Activated CD4-positive, alpha-beta T cell treated with anti-CD3 and anti-CD28 coated beads, Interleukin-2, amount 50 U/mL, for 1 hour (primary cell): ENCODE results near the gene IFIT1.
"Not testable (repeated sequence)": the region's sequence is repeated elsewhere in the genome, so short reads cannot be mapped to it uniquely, and the experiment has no call there.

Experiments used
- DNase-seq: peaks from one replicate; pipeline ENCODE4 v3.0.0-alpha.2; 2020

Gene IFIT1, protein sequence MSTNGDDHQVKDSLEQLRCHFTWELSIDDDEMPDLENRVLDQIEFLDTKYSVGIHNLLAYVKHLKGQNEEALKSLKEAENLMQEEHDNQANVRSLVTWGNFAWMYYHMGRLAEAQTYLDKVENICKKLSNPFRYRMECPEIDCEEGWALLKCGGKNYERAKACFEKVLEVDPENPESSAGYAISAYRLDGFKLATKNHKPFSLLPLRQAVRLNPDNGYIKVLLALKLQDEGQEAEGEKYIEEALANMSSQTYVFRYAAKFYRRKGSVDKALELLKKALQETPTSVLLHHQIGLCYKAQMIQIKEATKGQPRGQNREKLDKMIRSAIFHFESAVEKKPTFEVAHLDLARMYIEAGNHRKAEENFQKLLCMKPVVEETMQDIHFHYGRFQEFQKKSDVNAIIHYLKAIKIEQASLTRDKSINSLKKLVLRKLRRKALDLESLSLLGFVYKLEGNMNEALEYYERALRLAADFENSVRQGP

GRCh38 chr10:89391907-89392756 lies at the start of gene IFIT1:
Gene IFIT1 (plus strand): TSS chr10:89392623. CDS start chr10:89392713, 90 bp downstream.
- peak; percentile 24 for DNase-seq

- no peak for DNase-seq
Measured at GRCh38 chr10:89343089-89343767, 49.2 kb upstream of the IFIT1 start.

GRCh38 chr10:89344156-89344555 lies 48.3 kb upstream of the IFIT1 start:
- DNase-seq: no peak

DNA sequence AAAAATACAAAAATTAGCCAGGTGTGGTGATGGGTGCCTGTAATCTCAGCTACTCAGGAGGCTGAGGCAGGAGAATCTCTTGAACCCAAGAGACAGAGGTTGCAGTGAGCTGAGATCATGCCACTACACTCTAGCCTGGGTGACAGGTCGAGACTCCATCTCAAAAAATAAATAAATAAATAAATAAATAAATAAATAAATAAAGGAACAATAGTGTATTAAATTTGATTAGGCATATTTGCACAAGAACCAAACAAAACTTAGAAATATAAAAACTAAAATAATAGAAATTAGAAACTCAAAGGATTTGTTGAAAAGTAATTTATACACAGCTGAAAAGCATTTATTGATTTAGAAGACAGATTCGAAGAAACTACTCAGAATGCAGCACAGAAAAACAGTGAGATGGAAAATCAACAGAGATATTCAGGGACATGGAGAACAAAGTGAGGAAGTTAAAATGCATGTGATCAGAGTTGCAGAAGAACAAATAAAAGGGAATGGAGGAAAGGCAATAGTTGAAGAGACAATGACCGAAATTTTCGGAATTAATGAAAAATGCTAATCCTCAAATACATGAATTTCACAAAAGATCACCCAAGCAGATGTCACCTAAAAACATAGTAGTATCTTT lies 46.9 kb upstream of the IFIT1 start:
- DNase-seq: no peak

DNA sequence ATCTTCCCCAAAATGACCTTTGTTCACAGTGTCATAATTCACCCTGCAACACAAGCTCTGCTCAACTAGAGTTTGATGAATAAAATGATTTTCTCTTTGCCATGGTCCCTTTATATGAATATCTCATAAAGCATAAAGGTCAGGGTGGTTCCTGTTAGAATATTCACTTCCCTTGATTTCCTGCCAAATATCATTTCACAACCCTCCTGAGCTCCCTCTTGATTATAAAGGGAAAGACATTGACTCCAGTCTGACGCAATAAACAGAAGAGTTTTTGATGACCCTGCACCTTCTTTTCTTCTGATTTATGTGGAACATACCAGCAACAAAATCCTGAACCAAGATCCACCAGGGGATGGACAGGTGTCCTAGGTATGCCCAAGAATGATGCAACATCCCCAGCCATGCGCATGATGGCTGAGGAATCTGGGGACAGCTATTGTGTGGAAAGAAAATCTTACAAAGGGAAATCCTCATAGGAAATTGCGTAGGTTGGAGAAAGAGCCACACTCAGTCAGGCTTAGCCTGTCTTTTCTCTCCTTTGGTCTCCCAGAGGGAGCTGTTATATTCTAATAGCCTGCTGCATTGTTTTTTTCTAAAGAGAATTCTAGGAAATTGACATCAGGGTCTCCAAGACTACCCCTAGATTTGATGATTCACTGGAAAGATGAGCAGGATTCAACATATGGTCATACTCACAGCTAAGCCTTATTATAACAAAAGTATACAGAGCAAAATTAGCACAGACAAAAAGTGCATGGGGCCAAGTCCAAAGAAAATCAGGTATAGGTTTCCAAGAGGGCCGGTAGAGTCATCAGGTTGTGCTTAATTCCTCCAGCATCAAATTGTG lies 45.8 kb upstream of the IFIT1 start:
- no peak for DNase-seq

- DNase-seq: no peak
Measured at GRCh38 chr10:89347701-89348457, 44.5 kb upstream of the IFIT1 start.

DNA sequence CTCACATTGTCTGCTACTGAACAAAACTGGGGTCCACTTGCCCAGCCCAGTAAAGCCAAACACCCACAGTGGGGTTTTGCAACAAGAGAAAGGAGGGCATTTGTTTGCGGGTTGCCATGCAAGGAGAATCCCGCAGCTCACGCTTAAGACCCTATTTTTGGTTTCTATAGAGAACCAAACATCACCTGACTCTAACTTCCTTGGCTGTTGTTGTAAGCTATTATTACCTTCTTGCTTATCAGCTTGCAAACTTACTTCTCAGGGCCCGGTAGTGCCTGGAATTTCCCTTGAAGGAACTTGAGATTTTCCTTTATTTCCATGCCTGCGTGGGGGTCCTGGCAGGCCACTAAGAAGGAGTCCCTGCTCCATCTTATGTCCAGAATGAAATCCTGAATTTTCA lies 43.9 kb upstream of the IFIT1 start:
- DNase-seq: no peak

DNA sequence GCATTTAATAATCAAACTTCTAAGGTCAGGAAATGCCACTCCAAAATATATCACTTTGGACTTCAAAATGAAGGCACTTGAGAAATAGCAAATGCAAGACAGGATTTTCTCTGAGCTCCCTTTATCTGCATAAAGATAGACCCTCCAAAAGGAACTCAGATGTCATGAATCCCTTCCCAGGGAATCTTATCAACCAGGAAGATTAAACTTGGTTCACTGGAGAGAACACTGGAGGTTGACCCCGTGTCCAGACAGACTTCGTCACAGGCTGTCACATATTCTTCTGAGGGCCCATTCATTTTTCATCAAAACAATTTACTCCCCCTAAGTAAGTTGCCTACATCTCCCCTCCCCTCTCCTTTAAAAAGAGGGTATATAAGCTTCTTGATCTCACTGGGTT lies 43.4 kb upstream of the IFIT1 start:
- DNase-seq: no peak

GRCh38 chr10:89350631-89351315 lies 41.6 kb upstream of the IFIT1 start:
- not testable (repeated sequence) for DNase-seq

DNA sequence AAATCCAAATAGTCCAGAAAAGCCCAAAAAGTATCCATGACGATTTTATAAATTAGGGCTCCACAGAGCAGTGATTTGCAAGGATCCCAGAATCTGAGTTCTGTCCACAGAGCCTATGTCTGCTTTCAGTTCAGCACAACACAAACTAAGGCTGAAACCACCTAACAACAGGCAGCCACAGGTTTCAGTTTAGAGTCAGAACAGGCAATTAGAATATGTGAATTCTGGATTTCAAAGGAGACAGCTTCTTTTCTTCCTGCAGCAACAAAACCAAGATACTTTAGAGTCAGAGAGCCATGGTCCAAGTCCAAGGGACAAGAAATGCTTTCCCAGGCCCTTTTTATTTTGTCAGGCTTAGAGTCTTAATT lies 41.0 kb upstream of the IFIT1 start:
- DNase-seq: no peak

DNA sequence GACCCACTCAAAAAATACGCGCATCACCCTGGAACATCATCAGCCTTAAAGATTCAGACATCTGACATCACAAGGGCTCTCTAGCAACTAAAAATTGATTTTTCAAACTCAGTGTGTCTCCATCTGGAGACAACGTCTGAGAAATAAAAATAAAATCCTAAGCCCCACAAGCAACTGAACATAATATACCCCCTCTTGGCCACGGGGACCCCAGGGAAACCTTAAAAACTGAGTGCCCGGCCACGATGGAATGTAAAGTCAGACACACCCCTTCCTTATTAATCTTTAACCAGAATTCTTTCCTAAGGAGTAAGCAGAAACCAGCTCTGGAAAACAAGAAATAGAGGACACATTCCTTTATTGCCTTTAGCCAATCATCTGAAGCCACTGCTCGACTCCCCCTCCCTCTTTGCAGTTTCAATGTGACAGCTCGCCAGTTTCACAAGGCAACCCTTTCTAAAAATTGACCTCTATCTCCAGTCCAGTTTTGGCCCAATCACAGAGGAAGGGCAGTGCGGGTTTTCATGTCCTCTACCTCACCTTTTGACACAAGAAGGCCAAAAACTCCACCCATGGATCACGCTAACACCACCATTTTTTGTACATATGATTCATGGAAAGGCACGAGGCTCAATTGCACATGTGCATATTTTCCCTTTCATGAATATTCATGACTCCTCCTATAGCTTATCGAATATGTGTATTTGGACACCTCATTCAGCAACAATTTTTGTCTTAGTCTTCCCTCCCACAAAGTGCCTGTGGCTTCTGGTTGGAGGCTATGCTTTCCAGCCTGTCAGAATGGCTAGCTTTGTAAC lies 40.4 kb upstream of the IFIT1 start:
- no peak for DNase-seq

DNA sequence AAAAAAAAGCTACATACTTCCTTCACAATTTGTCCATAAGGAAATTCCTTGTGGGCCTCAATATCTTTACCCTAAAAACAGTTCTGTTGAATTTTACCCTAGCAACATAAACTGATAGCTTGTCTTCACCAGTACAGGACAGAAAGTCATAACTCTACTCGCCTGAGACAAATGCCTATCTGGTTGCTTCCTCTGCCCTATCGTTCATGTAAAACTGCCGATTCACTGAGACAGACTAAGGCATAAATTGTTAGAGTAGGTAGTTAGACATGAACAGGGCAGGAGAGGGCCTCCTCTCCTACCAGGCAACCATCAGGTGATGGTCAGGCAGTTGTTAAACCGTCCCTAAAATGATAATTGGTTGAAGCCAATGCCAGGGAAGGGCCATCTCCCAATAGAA lies 39.6 kb upstream of the IFIT1 start:
- no peak for DNase-seq

DNA sequence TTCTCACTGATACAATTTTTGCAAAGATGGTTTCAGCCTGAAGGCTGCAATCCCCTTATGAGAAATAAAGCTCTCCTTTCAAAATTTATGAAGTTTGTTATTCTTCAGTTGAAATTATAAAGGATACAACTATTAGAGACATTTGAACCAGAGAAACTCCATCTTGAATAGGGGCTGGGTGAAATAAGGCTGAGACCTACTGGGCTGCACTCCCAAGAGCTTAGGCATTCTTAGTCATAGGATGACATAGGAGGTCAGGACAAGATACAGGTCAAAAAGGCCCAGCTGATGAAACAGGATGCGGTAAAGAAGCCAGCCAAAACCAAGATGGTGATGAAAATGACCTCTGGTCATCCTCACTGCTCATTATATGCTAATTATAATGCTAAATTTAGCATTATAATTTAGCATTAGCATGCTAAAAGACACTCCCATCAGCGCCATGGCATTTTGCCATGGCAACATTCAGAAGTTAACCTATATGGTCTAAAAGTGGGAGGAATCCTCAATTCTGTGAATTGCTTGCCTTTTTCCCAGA lies 37.0 kb upstream of the IFIT1 start:
- DNase-seq: no peak

GRCh38 chr10:89357096-89357495 lies 35.3 kb upstream of the IFIT1 start:
- no peak for DNase-seq

DNA sequence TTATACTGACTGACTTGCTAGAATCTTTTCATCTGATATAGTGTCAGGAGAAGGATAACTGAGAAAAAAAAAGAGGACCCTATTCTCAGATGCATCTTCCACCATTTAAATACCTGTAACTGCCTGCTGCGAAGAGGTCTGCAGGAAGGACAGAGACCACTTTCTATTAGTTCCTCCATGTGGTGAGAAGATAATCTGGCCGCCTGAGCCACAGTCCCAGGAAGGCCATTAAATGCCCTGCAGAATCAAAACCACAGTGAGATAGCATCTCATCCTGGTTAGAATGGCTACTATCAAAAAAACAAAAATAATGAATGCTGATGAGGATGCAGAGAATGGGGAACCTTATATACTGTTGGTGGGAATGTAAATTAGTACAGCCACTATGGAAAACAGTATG lies 34.4 kb upstream of the IFIT1 start:
- DNase-seq: no peak

DNA sequence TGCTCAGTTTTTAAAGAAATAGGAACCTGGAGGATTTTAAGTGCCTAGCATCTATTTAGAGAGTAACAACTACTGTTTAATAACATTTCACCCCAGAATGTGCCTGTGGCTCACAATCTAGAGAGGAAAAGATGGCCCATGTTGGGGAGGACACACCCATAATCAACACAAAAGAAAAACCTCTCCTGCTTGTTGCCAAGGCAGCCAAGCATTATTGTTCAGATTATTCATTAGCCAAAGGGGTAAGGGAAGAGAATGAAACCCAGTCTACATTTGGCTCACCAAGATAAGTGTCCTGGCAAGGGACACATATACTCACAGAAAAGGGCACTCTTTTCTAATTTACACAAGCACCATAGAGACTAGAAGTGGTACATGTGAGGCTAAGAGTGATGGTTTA lies 32.3 kb upstream of the IFIT1 start:
- no peak for DNase-seq

- no peak for DNase-seq
Measured at GRCh38 chr10:89362929-89363328, 29.5 kb upstream of the IFIT1 start.

DNA sequence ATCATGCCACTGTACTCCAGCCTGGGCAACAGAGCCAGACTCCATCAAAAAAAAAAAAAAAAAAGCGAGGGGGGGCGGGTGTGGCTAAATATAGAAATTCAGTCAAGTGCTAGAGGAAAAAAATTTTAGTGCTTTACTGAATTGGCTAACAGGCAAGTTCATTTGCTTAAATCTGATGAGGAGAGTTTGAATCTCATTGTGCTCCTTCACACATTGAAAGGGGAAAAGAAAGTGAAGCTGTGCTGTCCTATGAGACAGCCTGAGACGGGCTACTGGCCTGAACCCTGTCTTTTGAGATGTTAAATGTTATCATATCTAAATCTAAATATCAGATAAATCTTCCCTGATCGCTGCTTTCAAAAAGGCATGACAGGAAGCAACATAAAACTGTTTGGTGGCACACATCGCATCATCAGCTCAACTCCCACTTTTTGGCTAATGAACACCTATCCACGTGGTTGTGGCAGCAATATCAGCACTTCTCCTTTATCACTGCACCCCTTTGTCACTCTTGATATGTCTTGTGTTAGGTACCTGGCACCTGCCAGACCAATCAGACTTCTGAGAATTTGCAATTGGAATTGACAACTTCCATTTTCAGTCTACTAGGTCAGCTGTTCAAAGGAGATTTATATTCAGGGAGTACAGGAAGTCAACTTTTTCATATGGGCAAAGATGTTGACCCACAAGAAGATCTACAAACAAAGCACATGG lies 28.5 kb upstream of the IFIT1 start:
- no peak for DNase-seq

GRCh38 chr10:89364531-89364930 lies 27.9 kb upstream of the IFIT1 start:
- DNase-seq: no peak
